DOHH2 (cell line): ENCODE data around the gene SLC39A2.

Source experiments
- EZH2phosphoT487 ChIP-seq: fragments of 200-600 bp; sonication (generic); IDR thresholded peaks from 2 replicates; pipeline ENCODE4 v1.6.1; 2017; ENCODE audit warnings: borderline replicate concordance, mild to moderate bottlenecking, antibody characterized with exemption, low read length, moderate library complexity, mixed read lengths
- TF ChIP-seq, protein P1 (sequence below): fragments of 200-600 bp; sonication (generic); IDR thresholded peaks from one replicate; pipeline ENCODE4 v1.5.1; 2014; ENCODE audit warnings: antibody characterized with exemption, mild to moderate bottlenecking, low read depth, low read length; ENCODE audit not compliant: poor library complexity, severe bottlenecking

DNA sequence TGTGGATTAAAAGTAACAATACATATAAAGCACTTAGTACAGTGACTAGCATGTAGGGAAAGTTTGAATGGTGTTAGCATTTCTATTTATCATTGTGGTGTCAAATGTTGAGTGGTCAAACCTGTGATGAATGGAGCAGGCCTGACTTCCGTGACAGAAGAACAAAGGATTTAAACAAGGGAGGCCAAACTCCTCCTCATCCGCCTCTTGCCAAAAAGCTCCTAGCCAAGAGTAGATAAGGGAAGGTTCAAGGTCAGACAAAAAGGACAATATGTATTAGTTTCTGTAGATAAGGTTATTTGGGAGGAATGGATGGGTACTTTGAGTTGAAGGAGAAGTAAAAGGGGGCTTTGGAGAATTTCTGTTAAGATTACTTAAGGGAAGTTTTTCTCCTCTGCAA is 49.5 kb downstream of the SLC39A2 start:
- TF ChIP-seq, protein P1, sequence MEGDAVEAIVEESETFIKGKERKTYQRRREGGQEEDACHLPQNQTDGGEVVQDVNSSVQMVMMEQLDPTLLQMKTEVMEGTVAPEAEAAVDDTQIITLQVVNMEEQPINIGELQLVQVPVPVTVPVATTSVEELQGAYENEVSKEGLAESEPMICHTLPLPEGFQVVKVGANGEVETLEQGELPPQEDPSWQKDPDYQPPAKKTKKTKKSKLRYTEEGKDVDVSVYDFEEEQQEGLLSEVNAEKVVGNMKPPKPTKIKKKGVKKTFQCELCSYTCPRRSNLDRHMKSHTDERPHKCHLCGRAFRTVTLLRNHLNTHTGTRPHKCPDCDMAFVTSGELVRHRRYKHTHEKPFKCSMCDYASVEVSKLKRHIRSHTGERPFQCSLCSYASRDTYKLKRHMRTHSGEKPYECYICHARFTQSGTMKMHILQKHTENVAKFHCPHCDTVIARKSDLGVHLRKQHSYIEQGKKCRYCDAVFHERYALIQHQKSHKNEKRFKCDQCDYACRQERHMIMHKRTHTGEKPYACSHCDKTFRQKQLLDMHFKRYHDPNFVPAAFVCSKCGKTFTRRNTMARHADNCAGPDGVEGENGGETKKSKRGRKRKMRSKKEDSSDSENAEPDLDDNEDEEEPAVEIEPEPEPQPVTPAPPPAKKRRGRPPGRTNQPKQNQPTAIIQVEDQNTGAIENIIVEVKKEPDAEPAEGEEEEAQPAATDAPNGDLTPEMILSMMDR, result no peak
- TF ChIP-seq EZH2phosphoT487, result no peak
